ENCODE measurements around the gene SRP14.
A peak's percentile ranks its signal among the peaks of the same experiment; 100 is the strongest.

The SRP14 gene

DNA sequence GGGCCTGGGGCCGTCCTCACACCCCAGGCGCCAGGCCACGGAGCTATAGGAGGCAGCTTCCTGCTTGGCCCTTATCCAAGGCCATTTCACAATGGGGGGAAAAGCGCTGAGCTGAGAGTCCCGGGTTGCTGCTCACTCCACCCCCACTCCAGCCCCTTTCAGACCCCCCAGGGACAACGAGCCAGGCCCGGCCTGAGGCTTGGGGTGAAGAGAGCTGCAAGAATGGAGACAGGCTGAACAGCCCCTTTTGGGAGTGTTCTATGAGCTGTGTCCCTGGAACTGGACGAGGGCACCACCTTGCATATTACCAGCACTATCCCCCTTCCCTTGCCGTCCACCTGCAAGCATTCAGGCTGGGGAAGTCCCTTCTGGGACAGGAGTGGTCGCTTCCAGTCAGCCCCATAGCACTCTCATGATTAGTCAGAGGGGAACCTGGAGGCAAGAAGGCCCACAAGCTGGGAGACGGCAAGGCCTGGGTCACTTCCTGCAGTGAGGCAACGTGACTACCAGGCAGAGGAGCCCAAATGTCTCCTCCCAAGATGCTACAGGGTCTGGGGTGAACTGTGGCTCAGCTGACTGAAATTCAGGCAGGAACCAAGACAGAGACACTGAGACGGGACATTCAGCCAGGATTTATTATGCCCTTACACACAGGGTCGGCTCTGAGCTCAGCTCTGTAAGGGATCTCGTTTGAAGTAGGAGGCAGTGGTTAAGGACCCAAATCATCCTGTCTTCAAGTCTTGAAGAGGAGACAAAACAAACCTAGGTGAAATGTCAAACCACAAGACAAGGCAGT lies 8.6 kb upstream of the SRP14 start:
- DNase-seq (ENCODE audit: low read depth), result peak; percentile 82
- no peak overlapping the region for H3K4me3 ChIP-seq (ENCODE audit: low read depth, low read length)
- TF ChIP-seq CTCF (IDR thresholded peaks at IDR 0.05; ENCODE audit: low read depth, low read length, missing control alignments), result no peak

DNA sequence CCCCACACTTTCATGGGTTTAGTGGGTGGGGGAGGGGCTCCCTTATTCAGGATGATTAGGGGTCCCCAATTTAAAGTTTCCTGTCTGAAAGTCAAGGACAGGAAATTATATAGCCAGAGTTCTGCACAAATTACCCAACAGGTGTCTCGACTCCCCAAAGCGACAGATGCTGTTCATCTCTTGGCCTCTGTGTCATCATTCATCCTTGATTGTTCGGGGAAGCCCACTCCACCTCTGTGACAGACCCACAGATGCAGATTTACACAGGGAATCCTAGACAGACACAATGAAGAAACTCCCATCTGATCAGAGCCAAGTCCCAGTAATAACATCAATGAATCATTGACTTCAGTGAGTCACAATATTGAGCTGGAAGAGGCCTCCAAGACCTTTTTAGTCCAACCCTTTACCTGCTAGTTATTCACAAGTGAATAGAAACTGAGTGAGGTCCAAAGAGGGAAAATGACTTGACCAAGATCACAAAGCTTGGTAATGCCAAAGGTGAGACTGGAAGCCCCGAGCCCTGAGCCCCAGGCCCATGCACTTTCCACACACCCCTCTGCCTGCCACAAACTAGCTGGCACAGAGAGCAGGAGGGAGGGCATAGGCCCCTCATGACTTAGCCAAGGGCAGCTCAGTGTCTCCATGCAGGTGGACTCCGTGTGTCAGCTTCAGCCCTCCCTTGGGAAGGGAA lies 7.9 kb upstream of the SRP14 start:
- H3K4me3 ChIP-seq (ENCODE audit: low read depth, low read length), result no peak overlapping the region
- peak; percentile 11 for TF ChIP-seq CTCF (IDR thresholded peaks at IDR 0.05; ENCODE audit: low read depth, low read length, missing control alignments)
- DNase-seq (ENCODE audit: low read depth), result no peak

DNA sequence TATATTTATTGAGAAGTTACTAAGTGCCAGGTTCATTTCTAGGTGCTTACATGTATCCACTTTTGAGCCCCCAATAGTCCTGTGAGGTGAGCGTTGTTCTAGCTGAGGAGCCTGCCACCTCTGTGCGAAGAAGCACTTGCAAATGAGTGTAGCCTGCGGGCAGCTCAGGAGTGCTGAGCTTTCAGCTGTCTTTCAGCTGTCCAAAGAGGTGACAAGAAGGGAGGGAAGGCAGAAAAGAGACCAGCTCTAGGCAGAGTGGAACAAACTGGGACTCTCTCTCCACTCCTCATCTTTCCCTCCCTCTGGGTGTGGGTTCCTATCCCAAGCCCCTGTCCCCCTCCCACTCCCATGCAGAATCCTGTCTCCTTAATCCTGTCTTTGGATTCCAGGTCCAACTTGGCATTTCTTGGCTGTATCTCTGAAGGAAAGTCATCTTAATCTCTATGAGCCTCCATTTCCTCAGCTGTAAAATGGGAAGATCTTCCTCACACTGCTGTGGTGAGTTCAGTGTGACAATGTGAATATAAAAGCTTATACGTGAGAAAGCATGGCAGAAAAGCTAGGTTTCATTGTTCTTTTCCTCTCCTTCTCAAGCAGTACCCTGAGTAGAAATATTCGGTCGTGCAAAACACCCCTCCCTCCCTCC lies 6.7 kb upstream of the SRP14 start:
- DNase-seq (ENCODE audit: low read depth), result no peak
- H3K4me3 ChIP-seq (ENCODE audit: low read depth, low read length), result no peak overlapping the region
- TF ChIP-seq CTCF (IDR thresholded peaks at IDR 0.05; ENCODE audit: low read depth, low read length, missing control alignments), result no peak

GRCh38 chr15:40044717-40045571 lies 6.0 kb upstream of the SRP14 start:
- H3K4me3 ChIP-seq (ENCODE audit: low read depth, low read length), result no peak overlapping the region
- no peak for DNase-seq (ENCODE audit: low read depth)
- peak; percentile 95 for TF ChIP-seq CTCF (IDR thresholded peaks at IDR 0.05; ENCODE audit: low read depth, low read length, missing control alignments)

DNA sequence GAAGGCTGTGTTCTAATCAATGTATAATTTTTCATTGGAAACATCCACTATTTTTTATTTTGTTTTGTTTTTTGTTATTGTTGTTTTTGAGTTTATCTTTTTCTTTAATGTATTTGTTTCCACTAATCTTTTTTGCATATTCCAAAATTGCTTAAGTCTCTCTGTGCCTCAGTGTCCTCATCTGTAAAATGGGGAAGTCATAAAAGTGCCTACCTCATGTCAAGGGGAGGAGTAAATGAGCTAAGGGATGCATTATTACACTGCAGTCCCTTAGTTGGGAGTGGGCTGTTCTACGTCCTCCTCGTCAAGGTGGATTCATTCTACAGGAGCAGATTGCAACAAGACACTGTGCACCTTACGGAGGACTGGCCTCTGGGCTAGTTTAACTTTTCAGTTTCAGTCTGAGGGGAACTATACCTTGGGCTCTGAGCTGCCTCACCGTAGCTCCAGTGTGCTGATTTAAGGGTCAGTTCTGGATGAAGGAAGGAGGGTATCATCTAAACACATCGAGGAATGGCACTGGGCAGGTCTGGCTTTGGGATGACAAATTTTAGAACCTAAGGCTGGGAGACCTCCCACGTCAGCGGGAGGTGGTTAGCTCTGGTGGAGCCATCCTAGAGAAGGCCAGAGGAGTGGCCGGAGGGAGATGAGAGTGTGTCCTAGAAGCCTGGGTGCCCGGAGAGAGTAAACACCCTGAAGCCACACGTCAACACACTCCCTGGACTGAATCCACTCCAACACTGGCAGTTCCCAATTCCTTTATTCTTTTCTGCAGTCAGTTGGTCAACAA lies 5.1 kb upstream of the SRP14 start:
- no peak for DNase-seq (ENCODE audit: low read depth)
- no peak overlapping the region for H3K4me3 ChIP-seq (ENCODE audit: low read depth, low read length)
- no peak for TF ChIP-seq CTCF (IDR thresholded peaks at IDR 0.05; ENCODE audit: low read depth, low read length, missing control alignments)

DNA sequence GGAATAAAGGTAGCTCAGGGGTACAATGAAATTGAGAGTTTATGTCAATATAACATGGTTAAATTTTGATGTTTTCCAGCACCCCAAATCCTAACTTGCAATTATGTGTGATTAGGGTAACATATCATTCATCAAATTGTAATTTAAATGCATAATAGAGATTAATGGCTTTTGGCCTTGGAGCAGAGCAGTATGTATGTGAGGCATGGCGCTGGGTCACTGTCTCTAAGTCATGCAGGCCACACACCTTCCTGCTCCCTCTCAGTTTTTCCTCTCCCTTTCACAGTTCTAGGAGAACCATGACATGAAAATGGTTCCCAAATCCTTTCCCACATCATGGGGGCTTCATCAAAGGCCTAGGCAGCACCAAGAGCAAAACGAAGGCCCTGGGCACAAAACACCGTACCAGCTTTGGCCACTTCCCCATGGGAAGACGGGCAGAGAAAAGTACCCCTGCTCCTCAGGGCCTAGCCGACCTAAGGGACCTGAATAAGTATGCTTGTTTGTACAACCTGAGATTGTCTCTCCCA lies 3.9 kb upstream of the SRP14 start:
- no peak for TF ChIP-seq CTCF (IDR thresholded peaks at IDR 0.05; ENCODE audit: low read depth, low read length, missing control alignments)
- no peak for DNase-seq (ENCODE audit: low read depth)
- H3K4me3 ChIP-seq (ENCODE audit: low read depth, low read length), result no peak overlapping the region
